Measurements from ENCODE around the gene RNF215. TPM values are rescaled to one million over a fixed set of nuclear protein-coding genes. Genes with fewer than 3 reads are reported as not detected.
A peak's percentile ranks its signal among the peaks of the same experiment; 100 is the strongest.

The RNF215 gene
- total RNA-seq, 1 donor from 2014 or later = 6.7 TPM

DNA sequence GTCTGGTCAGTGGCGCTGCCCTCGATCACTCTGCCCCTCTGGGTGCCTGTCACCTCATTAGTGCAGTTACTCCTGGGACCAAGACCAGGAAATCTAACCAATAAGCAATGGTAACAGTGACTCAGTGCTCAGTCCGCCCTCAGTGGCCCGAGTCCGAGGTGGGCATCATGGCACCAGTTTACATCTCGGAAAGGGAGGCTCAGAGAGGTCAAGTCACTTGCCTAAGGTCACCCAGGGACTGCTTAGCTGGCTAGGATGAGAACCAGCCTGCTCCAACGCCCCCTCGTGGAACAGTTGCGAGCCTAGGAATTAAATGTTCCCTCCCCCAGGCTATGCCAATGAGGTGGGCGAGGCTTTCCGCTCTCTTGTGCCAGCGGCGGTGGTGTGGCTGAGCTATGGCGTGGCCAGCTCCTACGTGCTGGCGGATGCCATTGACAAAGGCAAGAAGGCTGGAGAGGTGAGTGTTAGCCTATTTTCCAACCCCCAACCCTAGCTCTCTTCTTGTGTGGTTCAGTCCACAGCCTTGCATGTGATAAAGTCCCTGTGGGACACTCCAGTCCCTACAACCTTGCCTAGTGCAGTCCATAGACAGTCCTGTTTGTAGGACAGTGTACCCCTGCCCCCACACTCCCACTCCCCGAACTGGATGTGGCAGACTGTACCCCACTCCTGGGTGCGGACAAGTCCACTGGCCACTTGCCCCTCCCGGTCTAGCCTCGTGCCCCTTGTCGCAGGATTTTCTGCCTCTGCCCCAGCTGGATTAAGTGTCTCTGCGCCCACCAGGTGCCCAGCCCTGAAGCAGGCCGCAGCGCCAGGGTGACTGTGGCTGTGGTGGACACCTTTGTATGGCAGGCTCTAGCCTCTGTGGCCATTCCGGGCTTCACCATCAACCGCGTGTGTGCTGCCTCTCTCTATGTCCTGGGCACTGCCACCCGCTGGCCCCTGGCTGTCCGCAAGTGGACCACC is 39.5 kb upstream of the RNF215 start:
- peak; percentile 48 to 69 (median 59) for TF ChIP-seq CTCF (IDR thresholded peaks at IDR 0.05)
- DNase-seq (ENCODE audit: low spot score in 2 of 2) = peak; percentile 39 to 92
- intact Hi-C loops (cut with DNase I) = loop anchor here (1.0 to 10.0 kb wide), 3 partner anchors 138 to 822 kb away; partner anchors contain the start of genes NF2 and SELENOM
- H3K36me3 ChIP-seq = no peaks in the 10 kb centered on the region
- peaks cover 14 to 26% of the 10 kb centered on the region in 2 donors for H3K4me1 ChIP-seq
- H3K27ac ChIP-seq = peak overlapping the region; percentile 66 to 80
- peak overlapping the region; percentile 63 to 86 for H3K4me3 ChIP-seq
- no peaks in the 10 kb centered on the region for H3K27me3 ChIP-seq
- no peaks in the 10 kb centered on the region for H3K9me3 ChIP-seq

DNA sequence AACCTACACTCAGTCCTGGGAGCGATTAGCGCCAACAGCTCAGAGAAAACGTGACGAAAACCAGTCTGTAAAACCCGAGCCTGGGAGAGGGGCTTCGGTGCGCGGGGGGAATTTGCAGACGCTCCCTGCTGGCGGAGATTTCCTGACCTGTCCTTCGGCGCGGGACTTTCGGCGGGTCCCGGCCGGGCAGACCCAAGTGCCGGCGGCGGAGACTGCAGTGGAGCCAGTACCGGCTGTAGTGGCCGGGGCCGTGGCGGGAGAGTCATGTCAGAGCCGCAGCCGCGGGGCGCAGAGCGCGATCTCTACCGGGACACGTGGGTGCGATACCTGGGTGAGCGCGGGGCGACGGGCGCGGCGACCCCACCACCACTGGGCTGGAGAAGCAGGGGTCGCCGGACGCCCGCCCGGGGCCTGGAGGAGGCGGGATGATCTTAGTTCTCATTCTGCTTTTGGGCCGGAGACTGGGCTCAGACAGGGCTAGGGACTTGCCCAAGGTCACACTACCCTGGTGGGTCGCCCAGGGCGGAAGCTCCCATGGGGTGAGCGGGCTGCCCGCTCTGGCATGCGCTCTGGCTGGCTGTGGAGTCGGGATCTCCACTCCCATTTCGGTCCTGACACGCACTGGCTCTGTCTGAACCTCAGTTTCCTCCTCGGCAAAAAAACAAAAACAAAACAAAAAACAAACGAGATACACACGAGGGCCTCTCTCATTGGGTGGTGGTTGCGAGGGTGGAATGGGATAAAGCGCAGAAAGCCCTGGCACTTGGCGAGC is 38.6 kb upstream of the RNF215 start, which contains the start of gene MTFP1:
Gene MTFP1 (plus strand): TSS at position 153 of the 772 bp plus-strand sequence. CDS start 112 bp downstream, at position 265.
- DNase-seq (ENCODE audit: low spot score in 2 of 2) = peak in 1 of 2 donors; percentile 73
- no peak for TF ChIP-seq CTCF (IDR thresholded peaks at IDR 0.05)
- Histone ChIP-seq H3K36me3 (no peaks in the 10 kb centered on the region), H3K4me1 (peaks cover 14 to 29% of the 10 kb centered on the region in 2 donors), H3K9me3 (no peaks in the 10 kb centered on the region), H3K27ac (peak within 1 kb of the TSS; percentile 98), H3K27me3 (no peaks in the 10 kb centered on the region), H3K4me3 (peak within 1 kb of the TSS; percentile 63 to 86)
- intact Hi-C loops (cut with DNase I) = loop anchor here (1.0 to 10.0 kb wide), 4 partner anchors 39 to 821 kb away; partner anchors contain the start of genes NF2, RNF215 and SELENOM

DNA sequence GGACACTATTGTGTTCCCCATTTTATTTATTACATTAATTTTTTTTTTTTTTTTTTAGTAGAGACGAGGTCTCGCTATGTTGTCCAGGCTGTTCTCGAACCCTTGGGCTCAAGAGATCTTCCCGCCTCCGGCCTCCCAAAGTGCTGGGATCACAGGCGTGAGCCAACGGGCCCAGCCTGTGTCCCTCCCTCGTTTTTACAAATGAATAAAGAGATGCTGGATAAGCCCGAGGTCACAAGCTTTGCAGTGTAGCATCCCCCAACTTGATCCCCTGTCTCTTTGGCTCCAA is 38.1 kb upstream of the RNF215 start:
- Histone ChIP-seq H3K27me3 (no peaks in the 10 kb centered on the region), H3K4me1 (peaks cover 14 to 31% of the 10 kb centered on the region in 2 donors), H3K4me3 (peak overlapping the region; percentile 63 to 86), H3K27ac (peak overlapping the region; percentile 66 to 80), H3K36me3 (no peaks in the 10 kb centered on the region), H3K9me3 (no peaks in the 10 kb centered on the region)
- intact Hi-C loops (cut with DNase I) = loop anchor here (2.0 to 10.0 kb wide), 3 partner anchors 38 to 820 kb away; partner anchors contain the start of genes NF2, RNF215 and SELENOM
- DNase-seq (ENCODE audit: low spot score in 2 of 2) = no peak
- no peak for TF ChIP-seq CTCF (IDR thresholded peaks at IDR 0.05)

GRCh38 chr22:30424534-30425326 is 37.5 kb upstream of the RNF215 start:
- Histone ChIP-seq H3K36me3 (no peaks in the 10 kb centered on the region), H3K4me1 (peaks cover 14 to 35% of the 10 kb centered on the region in 2 donors), H3K27ac (peak overlapping the region; percentile 98), H3K4me3 (peak overlapping the region; percentile 63 to 86), H3K27me3 (no peaks in the 10 kb centered on the region), H3K9me3 (no peaks in the 10 kb centered on the region)
- intact Hi-C loops (cut with DNase I) = loop anchor here (1.0 to 10.0 kb wide), 7 partner anchors 38 to 1157 kb away; partner anchors contain the start of genes EWSR1, NF2, PIK3IP1 and RHBDD3
- no peak for TF ChIP-seq CTCF (IDR thresholded peaks at IDR 0.05)
- no peak for DNase-seq (ENCODE audit: low spot score in 2 of 2)
